Smooth muscle cell (in vitro differentiated cells): Measurements from ENCODE around the gene DEF6. TPM values are rescaled to one million over a fixed set of nuclear protein-coding genes. Genes with fewer than 3 reads are reported as not detected.

Experiments
- DNase-seq: peaks from one replicate; lab custom pipeline; 2025; ENCODE audit not compliant: unreplicated experiment; lab: John Stamatoyannopoulos, UW
- H2AFZ ChIP-seq: fragments of 200-600 bp; sonication (generic); 2 replicates; pipeline ENCODE4 v1.6.0; 2016; ENCODE audit warnings: antibody characterized with exemption, low read depth, mild to moderate bottlenecking
- H3F3A ChIP-seq: fragments of 200-600 bp; sonication (generic); 2 replicates; pipeline ENCODE4 v1.6.0; 2017; ENCODE audit warnings: antibody characterized with exemption, low read depth
- H3K27ac ChIP-seq: fragments of 200-600 bp; sonication (generic); 2 replicates; pipeline ENCODE4 v1.5.1; 2016; ENCODE audit warnings: low read depth, mild to moderate bottlenecking
- H3K27me3 ChIP-seq: fragments of 200-600 bp; sonication (generic); 2 replicates; pipeline ENCODE4 v1.6.1; 2016; ENCODE audit warnings: low read depth, mild to moderate bottlenecking
- H3K36me3 ChIP-seq: fragments of 200-600 bp; sonication (generic); 2 replicates; pipeline ENCODE4 v1.5.1; 2016; ENCODE audit warnings: low read depth
- H3K4me1 ChIP-seq: fragments of 200-600 bp; sonication (generic); 2 replicates; pipeline ENCODE4 v1.5.1; 2016; ENCODE audit warnings: low read depth
- H3K4me2 ChIP-seq: fragments of 200-600 bp; sonication (generic); 2 replicates; pipeline ENCODE4 v1.6.0; 2016; ENCODE audit warnings: mild to moderate bottlenecking
- H3K4me3 ChIP-seq: fragments of 200-600 bp; sonication (generic); 2 replicates; pipeline ENCODE4 v1.5.1; 2016; ENCODE audit warnings: mild to moderate bottlenecking
- H3K79me2 ChIP-seq: fragments of 200-600 bp; sonication (generic); 2 replicates; pipeline ENCODE4 v1.6.0; 2016; ENCODE audit warnings: low read depth, mild to moderate bottlenecking
- H3K9ac ChIP-seq: fragments of 200-600 bp; sonication (generic); 2 replicates; pipeline ENCODE4 v1.6.0; 2016; ENCODE audit warnings: low read depth
- H3K9me3 ChIP-seq: fragments of 200-600 bp; sonication (generic); replicated peaks from 2 replicates; pipeline ENCODE4 v1.5.1; 2016; ENCODE audit warnings: low read depth
- H4K20me1 ChIP-seq: fragments of 200-600 bp; sonication (generic); 2 replicates; pipeline ENCODE4 v1.6.0; 2016; ENCODE audit warnings: low read depth
- CTCF ChIP-seq: fragments of 200-600 bp; sonication (generic); IDR thresholded peaks from 2 replicates; pipeline ENCODE4 v1.5.1; 2017; ENCODE audit warnings: borderline replicate concordance, mild to moderate bottlenecking, antibody characterized with exemption; ENCODE audit not compliant: insufficient read depth, poor library complexity, severe bottlenecking
- WGBS: methylation state at CpG from one replicate; pipeline ENCODE4 v1.1.7; 2016; ENCODE audit warnings: low lambda C conversion rate; 5-methylcytosine and 5-hydroxymethylcytosine counted together
- polyA plus RNA-seq: library from polyadenylated mRNA; unstranded; fragments of >200 nt; fragmentation: Nextera tagmentation; extraction: Ambion mirVana; gene quantifications from 2 replicates; pipeline ENCODE4 v1.2.1, GENCODE V29; 2016
- total RNA-seq: library from RNA; depleted of rRNA; stranded (reverse); fragments of >200 nt; gene quantifications from 2 replicates; pipeline ENCODE4 v1.2.3, GENCODE V29; 2014

Gene DEF6
- total and polyA plus RNA-seq, 2 experiments from 2014 or later = 2.8 to 3.6 TPM

DNA sequence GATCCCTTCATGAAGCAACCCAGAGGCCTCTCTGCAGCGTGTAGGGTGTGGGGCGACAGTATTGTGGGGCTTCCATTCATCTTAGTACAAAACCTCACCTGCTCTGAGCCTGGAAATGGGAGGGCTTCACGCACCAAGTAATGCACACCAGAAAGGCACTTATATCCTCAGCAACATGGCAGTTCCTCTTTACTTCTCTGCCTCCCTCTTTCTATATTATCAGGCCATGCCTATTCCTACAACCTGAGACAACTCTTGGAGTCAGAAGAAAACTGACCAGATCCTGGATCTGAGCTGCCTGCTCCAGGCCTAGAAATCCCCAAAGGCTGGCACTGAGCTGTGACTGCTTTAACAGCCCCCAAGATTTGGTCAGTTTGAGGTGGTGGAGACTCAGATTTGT lies 45.7 kb upstream of the DEF6 start:
- 98% methylated on average over 3 of the region's 3 CpGs for WGBS
- no peak overlapping the region for H2AFZ ChIP-seq
- no peaks in the 10 kb centered on the region for H3F3A ChIP-seq

GRCh38 chr6:35253249-35253648 lies 44.4 kb upstream of the DEF6 start:
- H3K27ac ChIP-seq = no peak overlapping the region
- H4K20me1 ChIP-seq = peaks cover 43% of the 10 kb centered on the region
- peaks cover 2% of the 10 kb centered on the region for H3K4me1 ChIP-seq
- no peak overlapping the region for H3K4me3 ChIP-seq
- no peaks in the 10 kb centered on the region for H3K9me3 ChIP-seq
- no peak for TF ChIP-seq CTCF
- DNase-seq = no peak
- H3K27me3 ChIP-seq = no peaks in the 10 kb centered on the region
- H3K79me2 ChIP-seq = peaks cover 46% of the 10 kb centered on the region
- no peaks in the 10 kb centered on the region for H3F3A ChIP-seq
- no peaks in the 10 kb centered on the region for H3K36me3 ChIP-seq
- H3K9ac ChIP-seq = no peak overlapping the region
- WGBS = 100% methylated on average over 1 of the region's 1 CpG
- H3K4me2 ChIP-seq = no peak overlapping the region
- H2AFZ ChIP-seq = no peak overlapping the region

More for the DNA sequence above, 45.7 kb upstream of the DEF6 start:
- no peak for TF ChIP-seq CTCF
- no peak for DNase-seq
- no peak overlapping the region for H3K9ac ChIP-seq
- no peaks in the 10 kb centered on the region for H3K9me3 ChIP-seq
- no peaks in the 10 kb centered on the region for H3K27me3 ChIP-seq
- H3K79me2 ChIP-seq = peaks cover 34% of the 10 kb centered on the region
- no peaks in the 10 kb centered on the region for H3K36me3 ChIP-seq
- H3K4me2 ChIP-seq = no peak overlapping the region
- H4K20me1 ChIP-seq = peaks cover 53% of the 10 kb centered on the region
- no peaks in the 10 kb centered on the region for H3K4me1 ChIP-seq
- H3K27ac ChIP-seq = no peak overlapping the region
- no peak overlapping the region for H3K4me3 ChIP-seq

- Histone ChIP-seq H3F3A (no peaks in the 10 kb centered on the region), H3K4me1 (peaks cover 5% of the 10 kb centered on the region), H3K4me2 (peak overlapping the region; percentile 90), H3K27ac (peak overlapping the region; percentile 68), H3K4me3 (peak overlapping the region; percentile 71), H2AFZ (peak overlapping the region; percentile 83), H3K9me3 (no peaks in the 10 kb centered on the region), H3K27me3 (no peaks in the 10 kb centered on the region), H3K9ac (peak overlapping the region; percentile 81), H3K79me2 (peaks cover 34% of the 10 kb centered on the region), H3K36me3 (no peaks in the 10 kb centered on the region), H4K20me1 (peaks cover 8% of the 10 kb centered on the region)
- DNase-seq = no peak
- WGBS = 58% methylated on average over 7 of the region's 7 CpGs
- no peak for TF ChIP-seq CTCF
Observed at GRCh38 chr6:35258336-35258735, 39.3 kb upstream of the DEF6 start.

DNA sequence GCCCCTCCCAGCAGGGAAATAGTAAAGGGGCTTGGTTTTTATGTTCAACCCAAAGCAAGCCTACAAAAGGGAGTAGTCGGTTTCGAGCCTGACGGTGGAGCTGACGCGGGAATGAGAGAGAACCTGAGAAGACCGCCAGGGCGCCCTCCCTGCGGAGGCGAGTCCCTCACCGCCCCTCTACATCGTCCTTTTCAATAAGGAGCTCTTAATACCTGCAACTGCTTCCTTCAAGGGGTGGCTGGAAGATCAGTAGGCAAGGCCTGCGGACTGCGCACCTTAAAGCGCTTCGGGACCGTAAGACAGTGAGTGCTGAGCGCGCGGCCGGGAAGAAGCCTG lies 38.8 kb upstream of the DEF6 start:
- no peaks in the 10 kb centered on the region for H3K36me3 ChIP-seq
- TF ChIP-seq CTCF = peak; percentile 3
- no peaks in the 10 kb centered on the region for H3K9me3 ChIP-seq
- no peaks in the 10 kb centered on the region for H3F3A ChIP-seq
- H3K79me2 ChIP-seq = peaks cover 29% of the 10 kb centered on the region
- peak overlapping the region; percentile 83 for H2AFZ ChIP-seq
- peak overlapping the region; percentile 81 for H3K9ac ChIP-seq
- H3K4me3 ChIP-seq = peak overlapping the region; percentile 71
- no peak for DNase-seq
- peaks cover 3% of the 10 kb centered on the region for H4K20me1 ChIP-seq
- H3K27ac ChIP-seq = peak overlapping the region; percentile 68
- WGBS = 1% methylated on average over 20 of the region's 20 CpGs
- peaks cover 5% of the 10 kb centered on the region for H3K4me1 ChIP-seq
- peak overlapping the region; percentile 90 for H3K4me2 ChIP-seq
- no peaks in the 10 kb centered on the region for H3K27me3 ChIP-seq
